Muscle of back (tissue), 11 donors: ENCODE results near the gene SCN1B. TPM values are rescaled to one million over a fixed set of nuclear protein-coding genes. Genes with fewer than 3 reads are reported as not detected.

Source experiments
- DNase-seq, 3 donors: peaks; one replicate each; pipeline versions ENCODE4 v3.0.0 to v3.0.0-alpha.2; 2013
- polyA plus RNA-seq, 10 donors: library from polyadenylated mRNA; unstranded; fragments of 120-200 nt; gene quantifications; one replicate each; pipeline ENCODE4 v1.2.1, GENCODE V29; 2013; ENCODE audit not compliant: insufficient read length in 10 of 10

SCN1B gene
- polyA plus RNA-seq, 10 donors: 1.9 to 7.8 (median 4.5) TPM

DNA sequence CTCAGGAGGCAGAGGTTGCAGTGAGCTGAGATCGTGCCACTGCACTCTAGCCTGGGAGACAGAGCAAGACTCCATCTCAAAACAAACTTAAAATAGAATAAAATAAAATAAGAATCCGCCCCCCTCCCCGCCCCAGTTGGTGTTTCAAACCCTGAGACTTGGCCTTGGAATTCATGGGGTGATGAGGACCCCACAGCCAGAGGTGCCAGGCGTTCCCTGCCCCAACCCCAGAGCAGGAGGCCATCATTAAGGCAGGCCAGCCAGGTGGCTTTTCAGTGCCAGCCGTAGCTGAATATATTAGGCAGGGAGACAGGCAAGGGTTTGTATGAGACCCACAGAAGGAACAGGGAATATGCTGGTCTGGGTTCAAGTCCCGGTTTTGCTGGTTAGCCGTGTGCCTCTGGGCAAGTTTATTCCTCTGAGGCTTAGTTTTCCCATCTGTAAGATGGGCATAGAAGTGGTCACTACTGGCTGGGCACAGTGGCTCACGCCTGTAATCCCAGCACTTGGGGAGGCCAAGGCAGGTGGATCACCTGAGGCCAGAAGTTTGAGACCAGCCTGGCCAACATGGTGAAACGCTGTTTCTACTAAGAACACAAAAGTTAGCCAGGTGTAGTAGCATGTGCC, 23.5 kb downstream of the SCN1B start:
- no peak for DNase-seq

DNA sequence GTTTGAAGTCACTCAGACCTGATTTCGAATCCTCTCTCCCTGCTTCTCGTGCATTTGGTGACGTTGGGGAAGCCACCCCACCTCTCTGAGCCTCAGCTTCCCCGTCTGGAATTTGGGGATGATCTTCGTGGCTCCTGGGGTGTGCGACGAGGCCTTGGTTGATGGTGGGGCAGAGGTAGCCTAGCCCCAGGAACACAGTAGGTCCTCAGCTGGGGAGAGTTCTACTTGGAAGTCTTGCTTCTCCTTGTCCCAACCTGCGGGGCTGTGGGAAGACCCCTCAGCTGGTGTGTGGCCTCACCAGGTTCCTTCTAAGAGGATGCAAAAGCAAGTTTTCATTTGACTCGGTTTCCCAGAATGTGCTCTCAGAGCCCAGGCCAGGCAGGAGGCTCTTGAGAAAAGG, 24.4 kb downstream of the SCN1B start:
- DNase-seq: no peak

DNA sequence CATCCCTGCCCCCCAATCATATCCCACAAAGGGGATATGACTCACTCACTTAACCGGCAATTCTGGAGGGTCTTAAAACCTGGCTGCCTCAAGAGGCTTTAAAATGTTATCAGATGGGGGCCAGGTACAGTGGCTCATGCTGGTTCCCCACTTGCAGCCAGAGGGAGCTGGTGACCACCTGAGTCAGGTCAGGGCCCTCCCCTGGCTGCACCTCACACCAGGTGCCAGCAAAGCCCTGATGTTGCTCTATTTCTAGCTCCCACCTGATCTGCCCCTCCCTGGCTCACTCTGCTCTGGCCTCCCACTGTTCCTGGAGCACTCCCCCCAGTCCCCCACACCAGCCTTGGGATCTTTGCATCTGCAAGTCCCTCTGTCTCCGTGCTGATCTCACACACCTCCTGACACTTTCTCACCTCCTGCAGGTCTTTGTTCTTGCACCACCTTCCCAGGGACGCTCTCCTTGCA, 25.5 kb downstream of the SCN1B start:
- no peak for DNase-seq

DNA sequence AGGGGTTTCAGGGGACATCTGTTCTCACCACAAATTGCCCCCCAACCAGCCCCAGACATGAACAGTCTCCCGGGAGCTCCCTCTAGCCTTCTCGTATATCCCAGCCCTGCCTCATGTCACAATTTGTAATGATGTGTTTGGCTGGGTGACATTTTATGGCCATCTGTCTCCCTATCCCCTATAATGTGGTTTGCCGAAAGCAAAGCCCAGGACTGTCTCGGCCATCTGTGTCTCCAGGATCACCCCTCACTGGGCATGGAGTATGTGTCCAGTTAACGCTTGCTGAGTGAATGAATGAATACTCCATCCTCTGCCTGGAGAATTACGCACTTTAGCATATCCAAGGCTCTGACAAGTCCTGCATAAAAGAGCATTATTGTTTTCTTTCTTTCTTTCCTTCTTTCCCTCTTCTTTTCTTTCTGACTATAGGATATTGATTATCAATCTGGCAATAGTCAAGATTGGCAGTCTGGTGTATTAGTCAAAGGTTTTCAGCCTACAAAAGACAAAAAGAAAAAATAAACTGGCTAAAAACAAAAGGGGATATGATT, 26.3 kb downstream of the SCN1B start:
- no peak for DNase-seq

DNA sequence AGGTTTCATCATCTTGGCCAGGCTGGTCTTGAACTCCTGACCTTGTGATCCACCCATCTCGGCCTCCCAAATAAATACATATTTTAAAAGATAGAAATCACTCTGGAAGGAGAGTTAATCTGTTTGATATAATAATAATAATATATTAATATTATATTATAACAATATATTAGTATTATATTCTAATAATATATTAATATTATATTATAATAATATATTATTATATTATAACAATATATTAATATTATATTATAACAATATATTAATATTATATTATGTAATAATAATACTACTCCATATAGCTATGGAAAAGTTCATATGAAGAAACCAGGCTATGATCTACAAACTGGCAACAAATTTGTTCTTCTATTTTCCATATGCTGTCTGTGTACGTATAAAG, 28.1 kb downstream of the SCN1B start:
- DNase-seq: no peak

DNA sequence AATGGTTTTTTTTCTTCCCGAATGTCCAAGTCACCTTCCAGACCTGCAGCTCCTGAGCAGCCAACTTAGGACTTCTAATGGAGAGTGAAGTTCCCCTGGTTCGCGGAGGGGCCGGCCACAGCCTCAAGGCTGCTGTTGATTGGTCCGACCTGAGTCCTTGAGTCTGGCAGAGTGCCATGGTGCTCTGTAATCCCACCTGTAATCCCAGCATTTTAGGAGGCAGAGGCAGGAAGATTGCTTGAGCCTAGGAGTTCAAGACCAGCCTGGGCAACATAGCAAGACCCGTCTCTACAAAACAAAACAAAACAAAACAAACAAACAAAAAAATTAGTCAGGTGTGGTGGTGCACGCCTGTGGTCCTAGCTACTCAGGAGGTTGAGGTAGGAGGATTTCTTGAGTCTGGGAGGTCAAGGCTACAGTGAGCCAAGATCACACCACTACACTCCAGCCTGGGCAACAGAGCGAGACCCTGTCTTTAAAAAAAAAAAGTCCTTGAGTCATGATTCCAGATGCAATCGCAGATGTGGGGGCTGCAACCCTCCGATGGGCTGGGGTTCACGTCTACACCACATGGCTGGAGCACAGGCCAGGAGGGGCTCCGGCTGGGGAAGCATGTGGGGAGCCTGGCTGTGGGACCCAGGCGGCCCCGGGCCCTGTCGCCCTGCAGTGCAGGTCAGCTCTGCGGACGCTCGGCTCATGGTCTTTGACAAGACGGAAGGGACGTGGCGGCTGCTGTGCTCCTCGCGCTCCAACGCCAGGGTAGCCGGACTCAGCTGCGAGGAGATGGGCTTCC, 28.9 kb downstream of the SCN1B start:
- DNase-seq: no peak

DNA sequence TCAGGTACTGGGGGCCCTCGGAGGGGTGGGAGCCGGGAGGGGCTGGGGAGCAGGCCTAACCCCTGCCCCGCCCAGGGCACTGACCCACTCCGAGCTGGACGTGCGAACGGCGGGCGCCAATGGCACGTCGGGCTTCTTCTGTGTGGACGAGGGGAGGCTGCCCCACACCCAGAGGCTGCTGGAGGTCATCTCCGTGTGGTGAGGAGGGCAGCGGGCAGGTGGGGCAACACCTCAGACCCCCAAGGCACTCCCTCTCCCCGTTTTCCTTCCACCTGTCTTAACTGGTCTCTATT, 29.5 kb downstream of the SCN1B start:
- no peak for DNase-seq

DNA sequence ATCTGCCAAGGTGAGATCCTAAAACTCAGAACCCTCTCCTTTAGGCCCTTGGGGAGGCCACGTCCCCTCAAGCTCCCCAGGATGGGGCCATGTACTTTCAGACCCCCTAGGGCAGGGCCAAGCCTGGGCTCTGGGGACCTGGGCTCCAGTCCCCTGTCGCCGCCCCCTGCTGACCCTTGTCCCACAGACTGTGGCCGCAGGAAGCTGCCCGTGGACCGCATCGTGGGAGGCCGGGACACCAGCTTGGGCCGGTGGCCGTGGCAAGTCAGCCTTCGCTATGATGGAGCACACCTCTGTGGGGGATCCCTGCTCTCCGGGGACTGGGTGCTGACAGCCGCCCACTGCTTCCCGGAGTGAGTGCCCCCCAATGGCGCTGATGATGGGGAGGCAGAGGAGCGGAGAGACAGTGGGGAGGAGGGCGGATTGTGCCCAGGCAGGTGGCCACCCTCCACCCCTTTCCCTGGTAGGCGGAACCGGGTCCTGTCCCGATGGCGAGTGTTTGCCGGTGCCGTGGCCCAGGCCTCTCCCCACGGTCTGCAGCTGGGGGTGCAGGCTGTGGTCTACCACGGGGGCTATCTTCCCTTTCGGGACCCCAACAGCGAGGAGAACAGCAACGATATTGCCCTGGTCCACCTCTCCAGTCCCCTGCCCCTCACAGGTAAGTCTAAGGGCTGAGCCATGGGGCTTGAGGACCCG, 30.0 kb downstream of the SCN1B start:
- DNase-seq: no peak

DNA sequence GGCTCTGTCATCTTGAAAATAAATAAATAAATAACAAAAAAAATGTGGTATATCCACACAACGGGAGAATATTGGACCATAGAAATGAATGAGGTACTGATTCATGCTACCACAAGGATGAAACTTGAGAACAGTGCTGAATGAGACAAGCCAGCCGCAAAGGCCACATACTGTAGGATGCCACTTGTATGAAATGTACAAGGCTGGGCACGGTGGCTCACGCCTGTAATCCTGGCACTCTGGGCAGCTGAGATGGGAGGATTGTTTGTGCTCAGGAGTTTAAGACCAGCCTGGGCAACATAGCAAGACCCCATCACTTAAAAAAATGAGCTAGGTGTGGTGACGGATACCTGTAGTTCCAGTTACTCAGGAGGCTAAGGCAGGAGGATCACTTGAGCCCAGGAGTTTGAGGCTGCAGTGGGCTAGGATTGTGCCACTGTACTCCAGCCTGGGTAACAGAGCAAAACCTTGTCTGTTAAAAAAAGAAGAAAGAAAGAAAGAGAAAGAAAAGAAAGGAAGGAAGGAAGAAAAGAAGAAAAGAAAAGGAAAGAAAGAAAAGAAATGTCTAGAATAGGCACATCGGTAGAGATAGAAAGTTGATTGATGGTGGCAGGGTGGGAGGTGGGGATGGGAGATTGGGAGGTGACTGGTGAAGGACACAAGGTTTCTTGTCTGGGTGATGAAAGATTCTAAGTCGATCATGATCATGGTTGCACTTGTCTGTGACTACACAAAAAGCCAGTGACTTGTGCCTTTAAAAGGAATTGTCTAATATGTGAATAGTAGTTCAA, 31.5 kb downstream of the SCN1B start:
- DNase-seq: no peak

DNA sequence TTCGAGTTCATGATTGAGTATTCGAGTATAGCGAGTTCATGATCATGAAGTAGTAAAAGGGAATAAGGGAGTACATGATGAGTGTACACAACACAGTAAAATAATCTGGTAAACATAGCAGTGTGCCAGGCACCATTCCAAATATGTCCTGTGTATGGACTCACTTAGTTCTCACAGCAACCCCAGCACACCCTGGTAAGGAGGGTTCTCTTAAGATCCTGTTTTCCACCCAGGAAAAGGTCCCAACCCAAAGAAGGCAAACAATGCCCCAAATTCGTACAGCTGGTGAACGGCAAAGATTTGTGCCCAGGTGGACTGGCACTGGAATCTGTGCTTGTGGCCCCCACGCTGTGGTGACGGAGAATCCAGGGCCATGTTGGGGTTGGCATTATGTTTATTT, 32.7 kb downstream of the SCN1B start:
- no peak for DNase-seq

DNA sequence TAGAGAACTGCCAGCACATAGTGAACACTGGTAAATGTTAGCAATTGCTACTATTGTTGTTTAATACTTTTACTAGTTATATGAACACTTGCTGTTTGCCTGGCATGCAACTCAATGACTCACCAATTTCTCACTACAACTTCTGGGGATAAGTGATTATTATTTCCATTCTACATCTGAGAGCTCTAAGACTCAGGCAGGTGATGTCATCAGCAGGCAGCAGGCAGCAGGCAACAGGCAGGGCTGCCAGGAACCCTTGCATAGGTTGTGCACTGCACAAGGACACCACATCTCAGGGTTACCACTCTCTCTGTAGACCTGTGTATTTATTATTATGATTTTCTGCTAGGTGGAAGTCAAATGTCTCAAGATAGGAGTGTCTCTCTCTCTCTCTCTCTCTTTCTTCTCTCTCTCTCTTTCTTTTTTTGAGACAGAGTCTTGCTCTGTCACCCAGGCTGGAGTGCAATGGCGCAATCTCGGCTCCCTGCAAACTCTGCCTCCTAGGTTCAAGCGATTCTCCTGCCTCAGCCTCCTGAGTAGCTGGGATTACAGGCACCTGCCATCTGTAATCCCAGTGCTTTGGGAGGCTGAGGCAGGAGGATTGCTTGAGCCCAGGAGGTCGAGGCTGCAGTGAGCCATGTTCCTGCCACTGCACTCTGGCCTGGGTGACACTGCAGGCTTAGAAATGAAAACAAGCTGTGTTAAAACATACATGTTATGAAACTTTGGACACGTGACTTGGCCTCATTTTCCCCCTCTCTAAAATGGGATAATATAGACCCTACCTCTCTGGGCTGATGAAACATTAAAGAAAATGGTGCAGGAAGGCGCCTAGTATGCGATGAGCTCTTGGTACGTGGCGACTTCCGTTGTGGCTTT, 33.9 kb downstream of the SCN1B start:
- DNase-seq: no peak

DNA sequence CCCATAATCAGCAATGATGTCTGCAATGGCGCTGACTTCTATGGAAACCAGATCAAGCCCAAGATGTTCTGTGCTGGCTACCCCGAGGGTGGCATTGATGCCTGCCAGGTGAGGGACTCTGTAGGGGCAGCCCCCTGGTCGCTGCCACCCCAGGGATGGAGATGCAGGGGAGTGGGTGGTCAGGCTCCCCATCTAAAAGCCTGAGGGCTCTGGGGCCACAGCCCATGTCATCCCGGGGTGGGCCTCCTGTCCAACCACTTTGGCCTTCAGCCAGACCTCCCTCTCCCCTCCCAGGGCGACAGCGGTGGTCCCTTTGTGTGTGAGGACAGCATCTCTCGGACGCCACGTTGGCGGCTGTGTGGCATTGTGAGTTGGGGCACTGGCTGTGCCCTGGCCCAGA, 35.3 kb downstream of the SCN1B start:
- DNase-seq: no peak

DNA sequence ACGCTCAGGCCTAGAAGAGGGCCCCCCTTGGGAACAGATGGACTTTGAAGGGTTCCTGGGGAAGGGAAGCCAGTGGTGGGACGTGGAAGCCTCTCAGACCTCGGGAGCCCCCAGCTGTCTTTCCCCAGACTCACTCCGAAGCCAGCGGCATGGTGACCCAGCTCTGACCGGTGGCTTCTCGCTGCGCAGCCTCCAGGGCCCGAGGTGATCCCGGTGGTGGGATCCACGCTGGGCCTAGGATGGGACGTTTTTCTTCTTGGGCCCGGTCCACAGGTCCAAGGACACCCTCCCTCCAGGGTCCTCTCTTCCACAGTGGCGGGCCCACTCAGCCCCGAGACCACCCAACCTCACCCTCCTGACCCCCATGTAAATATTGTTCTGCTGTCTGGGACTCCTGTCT, 35.9 kb downstream of the SCN1B start:
- DNase-seq: no peak

DNA sequence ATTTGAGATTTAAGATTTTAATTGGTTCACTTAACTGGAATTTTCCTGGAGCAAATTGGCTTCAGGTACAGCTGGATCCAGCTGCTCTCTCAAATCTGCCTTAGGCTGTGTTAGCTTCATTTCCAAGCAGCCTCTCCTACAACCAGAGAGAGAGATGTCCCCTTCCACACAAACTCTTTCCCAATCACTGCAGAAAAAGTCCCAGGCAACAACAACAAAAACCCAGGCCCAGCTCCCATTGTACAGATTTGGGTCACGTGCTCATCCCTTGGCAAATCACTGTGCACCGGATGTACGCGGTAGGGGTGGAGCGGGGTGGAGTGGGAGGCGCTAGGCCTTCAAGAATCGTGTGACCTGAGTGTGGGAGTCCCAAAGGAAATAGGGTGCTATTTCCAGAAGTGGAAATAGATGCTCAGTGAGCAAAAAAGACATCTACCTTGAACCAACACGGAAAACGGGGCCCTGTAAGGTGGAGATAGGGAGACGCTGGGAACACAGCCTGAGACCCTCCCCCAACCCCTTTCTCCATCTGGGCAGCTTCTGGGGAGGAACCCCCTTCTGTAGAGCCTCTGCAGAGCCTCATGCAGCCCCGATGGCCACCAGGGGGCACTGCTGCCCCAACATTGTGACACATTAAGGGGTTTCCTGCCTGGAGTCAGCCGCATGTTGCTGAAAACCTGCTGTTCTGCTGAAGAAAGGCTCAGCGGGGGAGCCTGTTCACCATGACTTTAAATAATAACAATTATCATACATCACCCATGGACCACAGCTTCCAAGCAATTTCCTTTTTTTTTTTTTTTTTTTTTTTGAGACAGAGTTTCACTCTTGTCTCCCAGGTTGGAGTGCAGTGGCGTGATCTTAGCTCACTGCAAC, 36.7 kb downstream of the SCN1B start:
- peak; percentile 71 to 90 (median 85) for DNase-seq

DNA sequence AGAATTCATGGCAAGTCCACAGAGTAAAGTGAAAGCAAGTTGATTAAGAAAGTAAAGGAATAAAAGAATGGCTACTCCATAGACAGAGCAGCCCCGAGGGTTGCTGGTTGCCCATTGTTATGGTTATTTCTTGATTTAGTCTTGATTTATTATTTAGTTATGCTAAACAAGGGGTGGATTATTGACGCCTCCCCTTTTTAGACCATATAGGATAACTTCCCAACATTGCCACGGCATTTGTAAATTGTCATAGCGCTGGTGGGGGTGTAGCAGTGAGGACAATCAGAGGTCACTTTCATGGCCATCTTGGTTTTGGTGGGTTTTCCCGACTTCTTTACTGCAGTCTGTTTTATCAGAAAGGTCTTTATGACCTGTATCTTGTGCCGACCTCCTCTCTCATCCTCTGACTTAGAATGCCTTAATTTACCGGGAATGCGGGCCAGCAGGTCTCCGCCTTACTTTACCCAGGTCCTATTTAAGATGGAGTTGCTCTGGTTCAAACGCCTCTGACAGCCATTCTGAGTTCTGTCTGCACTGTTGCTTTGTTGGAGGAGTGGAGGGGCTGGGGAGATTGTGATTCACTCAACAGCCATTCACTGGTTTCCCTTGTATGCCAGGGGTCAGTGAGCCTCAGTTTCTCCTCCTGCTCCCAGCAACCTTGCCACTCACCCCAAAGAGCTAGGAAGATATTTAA, 38.8 kb downstream of the SCN1B start:
- DNase-seq: no peak

DNA sequence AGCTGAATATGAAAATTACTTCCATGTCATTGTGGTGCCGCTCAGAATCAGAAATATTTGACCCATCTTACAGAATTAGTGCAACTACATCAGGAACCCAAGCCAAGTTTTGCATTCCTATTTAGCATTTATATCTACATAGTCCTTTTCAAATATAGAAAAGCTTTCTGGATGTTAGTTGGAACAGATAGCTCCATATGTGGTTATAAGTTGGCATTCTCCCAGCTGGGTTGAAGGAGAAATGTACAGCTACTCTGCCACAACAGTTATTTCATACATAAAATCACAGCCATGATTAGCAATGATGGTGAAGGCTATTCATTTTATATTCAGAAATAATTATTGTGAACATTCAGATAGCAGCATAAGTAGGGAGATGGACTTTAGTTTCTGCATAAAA, 39.4 kb downstream of the SCN1B start:
- DNase-seq: peak in 1 of 3 donors; percentile 31

DNA sequence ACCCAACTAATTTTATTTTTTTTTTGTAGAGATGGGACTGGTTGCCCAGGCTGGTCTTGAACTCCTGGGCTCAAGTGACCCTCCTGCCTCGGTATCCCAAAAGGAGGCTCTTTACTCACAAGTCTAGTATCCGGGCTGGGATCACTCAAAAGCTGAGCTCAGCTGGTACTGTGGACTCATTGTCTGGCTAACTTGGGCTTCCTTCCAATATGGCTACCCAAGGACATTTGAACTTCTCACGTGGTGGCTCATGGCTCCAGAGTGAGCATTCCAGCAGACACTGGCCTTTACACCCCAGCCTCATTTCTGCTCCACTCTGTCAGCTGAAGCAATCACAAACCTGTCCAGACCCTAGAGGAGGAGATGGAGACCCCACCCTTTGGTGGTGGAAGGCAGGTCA, 40.2 kb downstream of the SCN1B start:
- no peak for DNase-seq

DNA sequence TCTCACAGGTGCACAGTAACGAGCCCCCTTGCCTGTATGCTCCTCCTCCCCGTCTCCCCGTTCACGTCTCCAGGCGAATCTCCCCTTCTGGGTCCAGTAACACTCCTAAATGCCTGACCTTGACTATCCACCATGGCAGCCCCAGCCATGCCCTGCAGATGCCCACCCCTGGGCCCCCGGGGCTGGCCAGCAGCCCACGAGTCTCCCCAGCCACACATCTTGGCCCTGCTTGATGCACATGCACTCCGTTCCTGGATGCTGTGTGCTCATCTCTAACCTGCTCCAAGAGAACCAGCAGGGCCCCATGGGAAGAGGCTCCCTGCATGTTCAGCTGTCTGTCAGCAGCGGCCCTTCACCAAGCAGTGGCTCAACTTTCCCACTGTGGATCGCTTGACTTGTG, 43.2 kb downstream of the SCN1B start:
- no peak for DNase-seq

DNA sequence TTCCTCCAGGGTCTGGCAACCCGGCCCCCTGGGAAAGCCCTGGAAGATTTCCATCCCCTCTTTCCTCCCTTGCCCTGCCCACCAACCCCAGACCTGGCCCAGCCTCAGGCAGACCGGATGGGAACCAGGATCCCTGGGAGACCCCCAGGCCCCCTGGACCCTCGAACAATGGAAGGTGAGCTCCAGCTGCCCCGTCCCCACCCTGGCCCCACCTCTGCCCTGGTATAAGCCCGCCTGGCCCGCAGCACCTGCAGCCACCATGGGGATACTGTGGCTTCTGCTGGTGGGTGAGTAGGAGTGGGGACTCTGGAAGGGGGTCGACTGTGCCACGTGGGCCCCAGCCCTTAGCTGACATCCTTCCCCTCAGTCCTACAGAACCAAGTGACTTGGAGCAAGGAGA, 43.7 kb downstream of the SCN1B start:
- no peak for DNase-seq
